ENCODE results near the gene ATL1.
"Not testable (repeated sequence)": the region's sequence is repeated elsewhere in the genome, so short reads cannot be mapped to it uniquely, and the experiment has no call there.

ATL1 gene

DNA sequence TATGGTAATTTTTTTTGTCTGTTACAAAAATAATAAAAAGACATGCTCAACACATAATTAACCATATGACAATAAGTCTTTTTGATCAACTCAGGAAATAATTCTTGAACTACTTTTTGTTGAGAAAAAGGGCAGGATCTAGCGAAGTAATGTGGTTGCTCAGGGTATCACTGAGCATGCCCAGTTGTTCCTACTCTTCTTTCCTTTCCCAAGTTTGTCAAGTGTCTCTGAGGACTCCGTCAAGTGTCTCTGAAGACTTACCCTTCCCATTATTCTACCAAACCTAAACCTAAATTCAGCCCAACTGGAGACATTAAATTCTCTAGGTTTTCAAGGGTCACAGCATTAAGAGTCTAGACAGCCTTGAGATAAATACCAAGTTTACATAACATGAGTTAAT lies 104.6 kb downstream of the ATL1 start:
- FAIRE-seq, result not testable (repeated sequence)

DNA sequence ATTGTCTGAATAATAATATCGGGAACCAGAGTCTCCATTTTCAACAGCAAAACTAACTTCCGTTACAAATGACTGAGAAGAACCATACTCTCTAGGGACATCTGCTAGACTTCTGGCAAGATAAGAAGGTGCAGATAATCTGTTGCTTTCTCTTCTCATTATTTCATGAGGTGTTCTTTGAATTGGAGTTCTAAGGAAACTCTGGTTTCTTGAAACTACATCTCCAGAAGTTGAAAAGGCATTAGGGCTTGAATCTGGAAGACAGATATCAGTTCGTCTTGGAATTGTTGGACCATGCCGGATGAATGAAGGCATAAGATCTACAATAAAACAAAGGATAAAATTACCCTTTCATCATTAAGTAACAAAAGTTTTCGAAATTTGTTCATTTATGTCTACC lies 105.4 kb downstream of the ATL1 start:
- FAIRE-seq, result not testable (repeated sequence)

GRCh38 chr14:50666772-50667683 lies 107.1 kb downstream of the ATL1 start:
- no peak for FAIRE-seq

- no peak for FAIRE-seq
These were observed 107.7 kb downstream of the ATL1 start for GRCh38 chr14:50667684-50667995.

DNA sequence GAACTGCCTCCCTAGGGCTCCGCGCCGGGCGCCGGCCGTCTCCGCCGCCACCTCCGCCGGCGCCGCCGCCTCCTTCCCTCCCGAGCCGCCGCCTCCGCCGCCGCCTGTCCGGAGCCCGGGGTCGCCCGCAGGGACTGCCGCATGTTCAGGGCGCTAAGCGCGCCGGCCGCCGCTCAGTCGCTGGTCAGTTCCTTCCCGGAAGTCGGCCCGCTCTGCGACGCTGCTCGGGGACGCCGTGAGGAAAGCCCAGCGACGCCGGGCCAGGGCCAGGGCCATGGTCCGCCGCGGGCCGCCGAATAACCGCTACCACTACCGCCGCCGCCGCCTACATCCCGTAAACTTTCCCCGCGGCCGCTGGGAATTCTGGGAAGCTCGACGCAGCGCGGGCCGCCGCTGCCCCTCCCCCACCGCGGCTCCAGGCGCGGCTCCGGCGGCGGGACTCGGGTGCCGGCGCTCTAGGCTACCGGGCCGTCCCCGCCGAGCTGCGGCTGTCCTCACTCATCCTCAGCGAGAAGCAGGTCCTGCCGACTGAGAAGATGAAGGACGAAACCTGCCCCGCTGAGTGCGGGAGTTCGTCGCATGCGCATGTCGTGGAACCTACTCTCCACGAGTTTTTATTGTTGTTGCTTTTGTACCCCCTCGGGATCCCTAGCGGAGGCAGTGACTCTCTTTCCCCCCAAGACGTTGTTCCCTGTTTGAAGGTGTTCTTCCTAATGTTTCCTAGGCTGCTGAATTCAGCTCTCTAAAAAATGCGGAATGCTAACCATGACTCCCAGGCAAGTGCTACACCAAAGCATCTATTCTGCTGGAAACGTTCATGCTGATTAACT lies 108.3 kb downstream of the ATL1 start, which contains the start of gene SAV1:
Gene SAV1 (minus strand): TSS at position 311 of the 830 bp plus-strand sequence. CDS start 339 bp downstream, outside the sequence.
- no peak for FAIRE-seq

DNA sequence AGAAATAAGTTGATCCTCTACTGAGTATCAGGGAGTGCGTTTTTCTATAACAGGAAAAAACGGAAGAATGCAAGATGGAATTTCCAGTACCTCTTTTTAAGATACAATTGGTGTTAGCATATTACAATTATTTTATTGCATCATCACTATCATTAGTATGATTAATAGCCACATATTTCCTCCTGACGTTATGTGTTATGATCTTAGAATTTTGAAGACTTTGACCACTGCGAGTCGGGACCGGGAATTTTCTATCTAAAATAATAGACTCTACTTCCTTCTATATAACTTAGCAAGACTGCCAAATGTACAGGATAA lies 108.8 kb downstream of the ATL1 start:
- FAIRE-seq, result no peak

- no peak for FAIRE-seq
These were observed 109.6 kb downstream of the ATL1 start for GRCh38 chr14:50669441-50669986.

DNA sequence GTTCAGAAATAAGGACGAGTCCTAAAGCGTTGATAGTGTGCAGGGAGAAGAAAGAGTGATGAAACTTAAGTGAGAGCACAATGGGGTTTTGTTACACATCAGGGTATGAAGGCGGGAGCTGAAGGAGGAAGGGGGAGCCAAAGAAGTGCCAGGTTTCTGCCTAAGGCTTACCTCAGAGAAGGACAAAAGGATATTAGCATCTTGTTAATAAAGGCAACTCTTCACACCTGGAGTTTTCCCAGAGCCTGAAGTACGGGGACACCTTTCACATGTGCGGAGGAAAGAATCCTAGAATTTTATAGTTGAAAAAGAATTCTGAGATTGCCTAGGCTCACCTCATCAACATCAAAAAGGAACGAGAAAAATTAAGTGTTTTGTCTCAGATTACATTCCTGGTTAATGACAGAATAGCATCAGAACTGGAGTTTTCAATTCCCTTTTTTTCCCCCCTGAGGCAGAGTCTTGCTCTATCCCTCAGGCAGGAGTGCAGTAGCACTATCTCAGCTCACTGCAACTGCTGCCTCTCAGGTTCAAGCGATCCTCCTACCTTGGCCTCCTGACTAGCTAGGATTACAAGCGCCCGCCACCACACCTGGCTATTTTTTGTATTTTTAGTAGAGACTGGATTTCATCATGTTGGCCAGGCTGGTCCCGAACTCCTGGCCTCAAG lies 110.4 kb downstream of the ATL1 start:
- no peak for FAIRE-seq

DNA sequence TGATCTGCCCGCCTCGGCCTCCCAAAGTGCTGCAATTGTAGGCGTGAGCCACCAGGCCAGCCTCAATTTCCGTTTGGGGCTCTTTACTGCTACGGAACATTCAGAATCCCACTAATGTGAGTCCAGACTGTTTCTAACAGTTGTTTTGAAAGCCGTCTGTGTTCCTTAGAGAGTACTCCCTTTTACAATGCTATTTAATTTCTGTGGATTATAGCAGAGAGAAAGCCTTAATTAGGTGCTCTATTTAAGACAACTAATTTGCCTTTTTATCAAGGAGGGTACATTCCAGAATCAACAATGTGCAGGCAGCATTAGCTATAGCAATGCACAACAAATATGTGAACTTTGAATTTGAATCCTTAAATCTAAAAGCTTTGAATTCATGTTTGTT lies 110.9 kb downstream of the ATL1 start:
- no peak for FAIRE-seq

- no peak for FAIRE-seq
These were observed 115.7 kb downstream of the ATL1 start for GRCh38 chr14:50675597-50675996.

DNA sequence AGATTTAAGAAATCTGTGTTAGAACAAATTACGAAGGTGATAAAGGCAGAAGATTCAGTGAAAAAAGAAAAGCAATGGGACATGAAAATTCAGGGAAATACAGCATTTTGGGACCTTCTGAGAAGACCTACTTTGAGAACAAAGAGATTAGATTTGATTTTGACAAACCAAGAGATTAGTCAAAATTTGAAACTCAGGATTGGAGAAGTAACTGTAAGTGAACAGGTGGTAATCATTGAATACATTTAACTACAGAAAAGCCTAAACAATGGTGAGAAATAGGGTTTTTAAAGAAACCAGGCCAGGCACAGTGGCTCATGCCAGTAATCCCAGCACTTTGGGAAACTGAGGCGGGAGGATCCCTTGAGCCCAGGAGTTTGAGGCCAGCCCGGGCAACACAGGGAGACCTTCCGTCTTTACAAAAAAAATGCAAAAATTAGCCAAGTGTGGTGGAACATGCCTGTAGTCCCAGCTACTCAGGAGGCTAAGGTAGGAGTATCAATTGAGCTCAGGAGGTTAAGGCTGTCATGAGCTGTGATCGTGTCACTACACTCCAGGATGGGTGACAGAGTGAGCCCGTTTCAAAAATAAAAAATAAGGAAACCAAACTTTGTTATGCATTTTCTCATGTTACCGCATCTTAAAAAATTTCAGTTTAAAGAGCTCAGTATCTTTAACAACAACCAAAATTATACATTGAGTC lies 117.0 kb downstream of the ATL1 start:
- FAIRE-seq, result no peak

- no peak for FAIRE-seq
These were observed 117.7 kb downstream of the ATL1 start for GRCh38 chr14:50677527-50678063.

DNA sequence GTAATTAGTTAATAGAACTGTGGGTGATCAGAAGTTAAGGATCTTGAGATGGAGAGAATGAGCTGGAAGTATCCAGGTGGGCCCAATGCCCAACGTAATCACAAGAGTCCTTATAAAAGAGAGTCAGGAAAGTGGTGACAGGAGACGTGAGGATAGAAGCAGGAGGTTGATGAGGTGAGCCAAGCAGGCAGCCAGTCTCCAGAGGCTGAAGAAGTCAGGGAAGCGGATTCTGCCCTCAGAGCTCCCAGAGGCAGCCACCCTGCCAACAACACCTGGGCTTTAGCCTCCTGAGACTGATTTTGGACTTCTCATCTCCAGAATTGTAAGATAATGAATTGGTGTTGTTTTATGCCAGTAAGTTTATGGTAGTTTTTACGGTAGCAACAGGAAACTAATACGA lies 118.2 kb downstream of the ATL1 start:
- FAIRE-seq, result no peak

GRCh38 chr14:50679674-50680073 lies 119.7 kb downstream of the ATL1 start:
- no peak for FAIRE-seq

Measured in colon (tissue), 2 donors.